HL-60 (cell line): Measurements from ENCODE around the gene ATP11A.

Source experiments
- DNase-seq, 2 experiments: peaks; one replicate each; pipeline ENCODE4 v3.0.0-alpha.2; 2010 to 2020; ENCODE audit warnings: low read depth in 1 of 2, low spot score in 1 of 2
- H3K27ac ChIP-seq: fragments of 250-450 bp; sonication (Bioruptor Pico); replicated peaks from 2 replicates; pipeline ENCODE4 v1.5.1; 2020; ENCODE audit warnings: mild to moderate bottlenecking, moderate library complexity
- H3K27me3 ChIP-seq: fragments of 250-450 bp; sonication (Bioruptor Pico); 2 replicates; pipeline ENCODE4 v1.5.1; 2021; ENCODE audit warnings: mild to moderate bottlenecking, moderate library complexity; ENCODE audit not compliant: insufficient read depth, poor library complexity, severe bottlenecking
- H3K4me3 ChIP-seq: replicated peaks from 2 replicates; pipeline ENCODE4 v1.5.1; 2011; ENCODE audit warnings: mild to moderate bottlenecking, control low read depth, low read length; ENCODE audit not compliant: insufficient read depth
- GABPA ChIP-seq: IDR thresholded peaks from 2 replicates; pipeline ENCODE4 v1.6.1; 2012; ENCODE audit warnings: low read depth
- POLR2AphosphoS5 ChIP-seq: IDR thresholded peaks from 2 replicates; pipeline ENCODE4 v1.6.1; 2012; ENCODE audit warnings: low read depth
- SPI1 ChIP-seq: IDR thresholded peaks from 2 replicates; pipeline ENCODE4 v1.6.1; 2012; ENCODE audit warnings: low read depth, mild to moderate bottlenecking, borderline replicate concordance
- TF ChIP-seq, protein P1 (sequence below): IDR thresholded peaks from one replicate; pipeline ENCODE4 v1.5.1; 2011; ENCODE audit warnings: low read length, control low read depth, inconsistent platforms; ENCODE audit not compliant: insufficient read depth
- TF ChIP-seq, protein P2 (sequence below): IDR thresholded peaks from 2 replicates; pipeline ENCODE4 v1.6.1; 2012; ENCODE audit warnings: low read depth; ENCODE audit not compliant: insufficient replicate concordance

The ATP11A gene

DNA sequence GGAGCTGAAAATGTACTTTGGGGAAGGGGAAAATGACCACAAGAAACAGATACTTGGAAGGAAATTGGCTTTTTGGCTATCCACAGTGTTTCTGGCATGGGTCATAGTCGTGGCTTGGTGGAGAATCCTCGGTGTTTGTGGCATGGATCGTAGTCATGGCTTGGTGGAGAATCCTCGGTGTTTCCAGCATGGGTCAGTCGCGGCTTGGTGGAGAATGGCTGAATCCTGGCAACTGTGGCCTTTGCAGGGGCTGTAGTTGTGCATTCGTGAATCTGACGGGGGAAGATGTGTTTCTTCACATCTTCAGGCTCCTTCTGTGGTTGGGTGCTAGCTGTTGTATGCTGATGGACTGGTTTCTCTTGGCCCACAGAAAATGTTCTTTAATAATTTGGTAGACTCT is 217.4 kb downstream of the ATP11A start:
- Histone ChIP-seq H3K27me3 (peaks cover 30% of the 10 kb centered on the region), H3K27ac (no peak overlapping the region), H3K4me3 (no peak overlapping the region)
- DNase-seq = no peak
- TF ChIP-seq, protein P1, sequence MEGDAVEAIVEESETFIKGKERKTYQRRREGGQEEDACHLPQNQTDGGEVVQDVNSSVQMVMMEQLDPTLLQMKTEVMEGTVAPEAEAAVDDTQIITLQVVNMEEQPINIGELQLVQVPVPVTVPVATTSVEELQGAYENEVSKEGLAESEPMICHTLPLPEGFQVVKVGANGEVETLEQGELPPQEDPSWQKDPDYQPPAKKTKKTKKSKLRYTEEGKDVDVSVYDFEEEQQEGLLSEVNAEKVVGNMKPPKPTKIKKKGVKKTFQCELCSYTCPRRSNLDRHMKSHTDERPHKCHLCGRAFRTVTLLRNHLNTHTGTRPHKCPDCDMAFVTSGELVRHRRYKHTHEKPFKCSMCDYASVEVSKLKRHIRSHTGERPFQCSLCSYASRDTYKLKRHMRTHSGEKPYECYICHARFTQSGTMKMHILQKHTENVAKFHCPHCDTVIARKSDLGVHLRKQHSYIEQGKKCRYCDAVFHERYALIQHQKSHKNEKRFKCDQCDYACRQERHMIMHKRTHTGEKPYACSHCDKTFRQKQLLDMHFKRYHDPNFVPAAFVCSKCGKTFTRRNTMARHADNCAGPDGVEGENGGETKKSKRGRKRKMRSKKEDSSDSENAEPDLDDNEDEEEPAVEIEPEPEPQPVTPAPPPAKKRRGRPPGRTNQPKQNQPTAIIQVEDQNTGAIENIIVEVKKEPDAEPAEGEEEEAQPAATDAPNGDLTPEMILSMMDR = no peak
- TF ChIP-seq, protein P2, sequence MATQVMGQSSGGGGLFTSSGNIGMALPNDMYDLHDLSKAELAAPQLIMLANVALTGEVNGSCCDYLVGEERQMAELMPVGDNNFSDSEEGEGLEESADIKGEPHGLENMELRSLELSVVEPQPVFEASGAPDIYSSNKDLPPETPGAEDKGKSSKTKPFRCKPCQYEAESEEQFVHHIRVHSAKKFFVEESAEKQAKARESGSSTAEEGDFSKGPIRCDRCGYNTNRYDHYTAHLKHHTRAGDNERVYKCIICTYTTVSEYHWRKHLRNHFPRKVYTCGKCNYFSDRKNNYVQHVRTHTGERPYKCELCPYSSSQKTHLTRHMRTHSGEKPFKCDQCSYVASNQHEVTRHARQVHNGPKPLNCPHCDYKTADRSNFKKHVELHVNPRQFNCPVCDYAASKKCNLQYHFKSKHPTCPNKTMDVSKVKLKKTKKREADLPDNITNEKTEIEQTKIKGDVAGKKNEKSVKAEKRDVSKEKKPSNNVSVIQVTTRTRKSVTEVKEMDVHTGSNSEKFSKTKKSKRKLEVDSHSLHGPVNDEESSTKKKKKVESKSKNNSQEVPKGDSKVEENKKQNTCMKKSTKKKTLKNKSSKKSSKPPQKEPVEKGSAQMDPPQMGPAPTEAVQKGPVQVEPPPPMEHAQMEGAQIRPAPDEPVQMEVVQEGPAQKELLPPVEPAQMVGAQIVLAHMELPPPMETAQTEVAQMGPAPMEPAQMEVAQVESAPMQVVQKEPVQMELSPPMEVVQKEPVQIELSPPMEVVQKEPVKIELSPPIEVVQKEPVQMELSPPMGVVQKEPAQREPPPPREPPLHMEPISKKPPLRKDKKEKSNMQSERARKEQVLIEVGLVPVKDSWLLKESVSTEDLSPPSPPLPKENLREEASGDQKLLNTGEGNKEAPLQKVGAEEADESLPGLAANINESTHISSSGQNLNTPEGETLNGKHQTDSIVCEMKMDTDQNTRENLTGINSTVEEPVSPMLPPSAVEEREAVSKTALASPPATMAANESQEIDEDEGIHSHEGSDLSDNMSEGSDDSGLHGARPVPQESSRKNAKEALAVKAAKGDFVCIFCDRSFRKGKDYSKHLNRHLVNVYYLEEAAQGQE = no peak
- TF ChIP-seq GABPA = no peak
- no peak for TF ChIP-seq POLR2AphosphoS5
- no peak for TF ChIP-seq SPI1

DNA sequence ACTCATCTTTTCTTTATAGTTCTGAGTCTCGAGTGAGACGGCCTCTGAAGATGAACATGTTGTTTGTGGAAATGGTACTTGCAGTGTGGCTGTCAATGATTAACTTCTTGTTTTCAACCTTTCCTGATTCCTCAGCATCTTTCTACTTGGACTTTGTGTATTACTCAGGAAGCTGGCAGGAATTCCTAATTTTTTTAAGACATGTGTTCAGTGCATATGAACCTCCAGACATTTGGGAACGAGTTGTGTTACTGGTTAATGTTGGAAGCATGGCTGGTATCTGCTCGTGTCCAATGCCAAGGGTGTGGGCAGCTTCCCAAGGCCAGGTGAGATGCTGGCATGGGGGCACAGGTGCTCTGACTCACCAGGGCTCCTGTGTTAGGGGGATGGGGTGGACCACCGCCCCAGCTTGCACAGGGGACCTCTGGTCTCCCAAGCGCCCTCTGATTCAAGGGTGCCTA is 218.1 kb downstream of the ATP11A start:
- Histone ChIP-seq H3K27me3 (peaks cover 28% of the 10 kb centered on the region), H3K27ac (no peak overlapping the region), H3K4me3 (no peak overlapping the region)
- TF ChIP-seq GABPA = no peak
- TF ChIP-seq, protein P1 = no peak
- TF ChIP-seq POLR2AphosphoS5 = no peak
- no peak for TF ChIP-seq SPI1
- TF ChIP-seq, protein P2 = no peak
- DNase-seq = no peak

DNA sequence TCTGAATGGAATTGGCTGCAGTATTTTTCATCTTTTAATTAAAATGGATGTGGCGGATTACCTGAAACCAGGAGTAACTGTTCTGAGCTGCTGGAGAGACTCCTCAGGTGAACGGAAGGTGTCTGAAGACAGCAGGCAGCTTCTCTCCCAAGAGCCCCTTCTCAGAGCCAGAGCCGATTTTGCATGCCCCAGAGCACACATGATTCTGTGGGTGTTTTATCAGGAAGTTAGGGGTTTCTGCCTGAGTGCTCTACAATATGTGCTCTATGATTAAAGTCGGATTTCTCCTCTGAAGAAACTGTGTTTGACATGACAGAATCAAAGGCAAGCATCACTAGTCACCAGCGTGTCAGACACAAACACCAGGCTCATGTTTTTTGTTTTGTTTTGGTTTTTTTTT is 218.5 kb downstream of the ATP11A start:
- no peak overlapping the region for H3K27ac ChIP-seq
- peaks cover 28% of the 10 kb centered on the region for H3K27me3 ChIP-seq
- no peak for DNase-seq
- TF ChIP-seq, protein P2 = no peak
- TF ChIP-seq POLR2AphosphoS5 = no peak
- TF ChIP-seq GABPA = no peak
- TF ChIP-seq SPI1 = no peak
- TF ChIP-seq, protein P1 = no peak
- H3K4me3 ChIP-seq = no peak overlapping the region
